Caco-2 (cell line): ENCODE results near the gene MKRN1. TPM values are rescaled to one million over a fixed set of nuclear protein-coding genes. Genes with fewer than 3 reads are reported as not detected.

ENCODE experiments used
- BruUV-seq: library from RNA; stranded (reverse); fragments of 400-500 nt; replicated peaks from 2 replicates; lab custom pipeline; 2021; lab: Mats Ljungman, UMichigan
- CTCF ChIA-PET: fragments of 300-600 bp; sonication (Branson Sonifier 250); formaldehyde crosslinking; loops from one replicate; lab custom pipeline; 2022; ENCODE audit warnings: antibody characterized with exemption; lab: Charles Lee
- POLR2A ChIA-PET: fragments of 300-600 bp; sonication (Branson Sonifier 250); formaldehyde crosslinking; loops from one replicate; lab custom pipeline; 2022; ENCODE audit warnings: antibody characterized with exemption; lab: Charles Lee
- DNase-seq, 2 experiments: peaks; one replicate each; pipeline versions ENCODE4 v3.0.0 to v3.0.0-alpha.2; 2020 to 2022
- H3K27me3 ChIP-seq: replicated peaks from 2 replicates; pipeline ENCODE4 v1.6.0; 2011; ENCODE audit warnings: low read length; ENCODE audit not compliant: control insufficient read depth, insufficient read depth
- H3K36me3 ChIP-seq: 2 replicates; pipeline ENCODE4 v1.5.1; 2011; ENCODE audit warnings: low read length; ENCODE audit not compliant: control insufficient read depth, insufficient read depth
- H3K4me1 ChIP-seq: fragments of 250-450 bp; sonication (Bioruptor Pico); 2 replicates; pipeline ENCODE4 v1.5.1; 2020; ENCODE audit warnings: mild to moderate bottlenecking
- H3K4me3 ChIP-seq: 2 replicates; pipeline ENCODE4 v1.5.1; 2011; ENCODE audit warnings: low read depth, mild to moderate bottlenecking, control low read depth, low read length
- H3K9me3 ChIP-seq: fragments of 250-450 bp; sonication (Bioruptor Pico); 2 replicates; pipeline ENCODE4 v1.5.1; 2020; ENCODE audit warnings: mild to moderate bottlenecking, moderate library complexity
- H3K27ac Mint-ChIP-seq: one replicate; pipeline ENCODE4 v1.8.0; 2022; ENCODE audit warnings: mixed read lengths; ENCODE audit not compliant: unreplicated experiment
- H3K27me3 Mint-ChIP-seq: one replicate; pipeline ENCODE4 v1.8.0; 2022; ENCODE audit warnings: mixed read lengths; ENCODE audit not compliant: insufficient read depth, unreplicated experiment
- H3K36me3 Mint-ChIP-seq: one replicate; pipeline ENCODE4 v1.8.0; 2022; ENCODE audit warnings: mild to moderate bottlenecking, mixed read lengths; ENCODE audit not compliant: insufficient read depth, unreplicated experiment
- H3K4me1 Mint-ChIP-seq: one replicate; pipeline ENCODE4 v1.8.0; 2022; ENCODE audit warnings: low read depth, mixed read lengths; ENCODE audit not compliant: unreplicated experiment
- H3K4me3 Mint-ChIP-seq: one replicate; pipeline ENCODE4 v1.8.0; 2022; ENCODE audit warnings: mild to moderate bottlenecking, moderate library complexity, mixed read lengths; ENCODE audit not compliant: unreplicated experiment
- H3K9me3 Mint-ChIP-seq: one replicate; pipeline ENCODE4 v1.8.0; 2022; ENCODE audit warnings: mixed read lengths; ENCODE audit not compliant: unreplicated experiment
- intact Hi-C: fragments of 100-400 bp; cut with micrococcal nuclease; formaldehyde crosslinking; loops from one replicate; pipeline ENCODE4 v1.10.0; 2022; ENCODE audit not compliant: unreplicated experiment
- total RNA-seq: library from RNA; stranded (reverse); gene quantifications from 2 replicates; pipeline ENCODE4 v1.2.3, GENCODE V29; 2022
- TF ChIP-seq, protein P1 (sequence below), 2 experiments: fragments of 200-600 bp in 1 of 2; IDR thresholded peaks; 1 replicate in 1 of 2; 2 replicates in 1 of 2; pipeline versions ENCODE4 v1.5.1 to v1.8.0; 2011 to 2022; ENCODE audit warnings: antibody characterized with exemption in 1 of 2, control low read depth in 1 of 2, inconsistent platforms in 1 of 2, low read depth in 1 of 2, low read length in 1 of 2, mild to moderate bottlenecking in 1 of 2, moderate library complexity in 1 of 2; ENCODE audit not compliant: insufficient read depth in 1 of 2, severe bottlenecking in 1 of 2, unreplicated experiment in 1 of 2

Gene MKRN1
- total RNA-seq, 1 experiment from 2014 or later = 73.0 TPM

DNA sequence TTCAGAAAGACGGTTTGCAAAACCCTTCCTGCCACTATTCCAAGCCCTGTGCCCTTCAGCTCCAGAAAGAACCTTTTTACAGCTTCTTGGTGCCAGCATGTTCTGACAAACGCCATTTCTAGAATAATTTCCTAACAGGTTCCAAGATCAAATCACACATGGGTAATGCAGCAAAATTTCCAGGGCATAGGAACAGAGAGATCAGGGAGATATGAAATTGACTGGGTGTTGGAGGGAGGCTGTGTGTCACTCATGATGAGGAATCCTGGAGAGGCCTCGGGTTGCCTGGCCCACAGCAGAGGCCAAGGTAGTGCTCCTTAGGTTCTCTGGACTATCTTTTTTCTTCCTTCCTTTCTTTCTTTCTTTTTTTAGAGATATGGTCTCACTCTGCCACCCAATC is 45.9 kb downstream of the MKRN1 start:
- no peaks in the 10 kb centered on the region for H3K4me1 Mint-ChIP-seq
- H3K36me3 ChIP-seq = no peaks in the 10 kb centered on the region
- ChIA-PET POLR2A (no interaction called here), CTCF (interaction anchor here (0.6 kb wide), 1 partner anchor 136 kb away, joined by 4 read pairs; no protein-coding TSS in a partner anchor)
- BruUV-seq = no TSS peak
- no peak overlapping the region for H3K4me3 Mint-ChIP-seq
- H3K27me3 Mint-ChIP-seq = no peaks in the 10 kb centered on the region
- H3K4me3 ChIP-seq = no peak overlapping the region
- intact Hi-C loops = no loop called here
- no peak for DNase-seq
- no peaks in the 10 kb centered on the region for H3K36me3 Mint-ChIP-seq
- no peak overlapping the region for H3K27ac Mint-ChIP-seq
- no peaks in the 10 kb centered on the region for H3K4me1 ChIP-seq
- TF ChIP-seq, protein P1, sequence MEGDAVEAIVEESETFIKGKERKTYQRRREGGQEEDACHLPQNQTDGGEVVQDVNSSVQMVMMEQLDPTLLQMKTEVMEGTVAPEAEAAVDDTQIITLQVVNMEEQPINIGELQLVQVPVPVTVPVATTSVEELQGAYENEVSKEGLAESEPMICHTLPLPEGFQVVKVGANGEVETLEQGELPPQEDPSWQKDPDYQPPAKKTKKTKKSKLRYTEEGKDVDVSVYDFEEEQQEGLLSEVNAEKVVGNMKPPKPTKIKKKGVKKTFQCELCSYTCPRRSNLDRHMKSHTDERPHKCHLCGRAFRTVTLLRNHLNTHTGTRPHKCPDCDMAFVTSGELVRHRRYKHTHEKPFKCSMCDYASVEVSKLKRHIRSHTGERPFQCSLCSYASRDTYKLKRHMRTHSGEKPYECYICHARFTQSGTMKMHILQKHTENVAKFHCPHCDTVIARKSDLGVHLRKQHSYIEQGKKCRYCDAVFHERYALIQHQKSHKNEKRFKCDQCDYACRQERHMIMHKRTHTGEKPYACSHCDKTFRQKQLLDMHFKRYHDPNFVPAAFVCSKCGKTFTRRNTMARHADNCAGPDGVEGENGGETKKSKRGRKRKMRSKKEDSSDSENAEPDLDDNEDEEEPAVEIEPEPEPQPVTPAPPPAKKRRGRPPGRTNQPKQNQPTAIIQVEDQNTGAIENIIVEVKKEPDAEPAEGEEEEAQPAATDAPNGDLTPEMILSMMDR (IDR thresholded peaks at IDR 0.05; ENCODE audit: insufficient read depth in 1 of 2, low read depth in 1 of 2, low read length in 1 of 2, severe bottlenecking in 1 of 2, unreplicated experiment in 1 of 2) = no peak
- no peaks in the 10 kb centered on the region for H3K9me3 ChIP-seq
- no peaks in the 10 kb centered on the region for H3K27me3 ChIP-seq
- H3K9me3 Mint-ChIP-seq = no peaks in the 10 kb centered on the region

DNA sequence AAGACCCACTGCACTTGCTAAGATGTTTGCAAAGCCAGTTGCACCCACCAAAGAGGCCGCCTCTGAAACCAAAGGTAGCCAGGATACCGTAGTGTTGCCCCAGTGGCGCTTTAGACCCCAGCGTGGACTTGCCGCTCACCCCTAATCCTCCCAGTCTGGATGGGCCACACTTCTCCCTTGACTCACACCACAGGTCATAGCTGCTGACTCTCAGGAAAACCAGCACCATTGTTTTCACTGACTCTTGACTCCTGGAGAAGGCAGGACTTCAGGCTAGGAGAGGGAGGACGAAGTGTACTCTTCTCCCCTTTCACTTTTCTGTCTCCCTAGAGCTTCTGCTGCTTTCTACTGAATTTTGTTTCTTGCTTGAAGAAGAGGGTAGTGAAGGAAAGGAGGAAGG is 53.2 kb downstream of the MKRN1 start:
- Histone ChIP-seq H3K36me3 (no peaks in the 10 kb centered on the region), H3K4me1 (no peaks in the 10 kb centered on the region), H3K4me3 (no peak overlapping the region), H3K27me3 (no peaks in the 10 kb centered on the region), H3K9me3 (no peaks in the 10 kb centered on the region)
- Mint-ChIP-seq H3K27ac (no peak overlapping the region), H3K9me3 (no peaks in the 10 kb centered on the region), H3K4me1 (no peaks in the 10 kb centered on the region), H3K4me3 (no peak overlapping the region), H3K36me3 (no peaks in the 10 kb centered on the region), H3K27me3 (no peaks in the 10 kb centered on the region)
- ChIA-PET CTCF (no interaction called here), POLR2A (no interaction called here)
- TF ChIP-seq, protein P1 (IDR thresholded peaks at IDR 0.05; ENCODE audit: insufficient read depth in 1 of 2, low read depth in 1 of 2, low read length in 1 of 2, severe bottlenecking in 1 of 2, unreplicated experiment in 1 of 2) = no peak
- no peak for DNase-seq
- no TSS peak for BruUV-seq
- intact Hi-C loops = no loop called here

DNA sequence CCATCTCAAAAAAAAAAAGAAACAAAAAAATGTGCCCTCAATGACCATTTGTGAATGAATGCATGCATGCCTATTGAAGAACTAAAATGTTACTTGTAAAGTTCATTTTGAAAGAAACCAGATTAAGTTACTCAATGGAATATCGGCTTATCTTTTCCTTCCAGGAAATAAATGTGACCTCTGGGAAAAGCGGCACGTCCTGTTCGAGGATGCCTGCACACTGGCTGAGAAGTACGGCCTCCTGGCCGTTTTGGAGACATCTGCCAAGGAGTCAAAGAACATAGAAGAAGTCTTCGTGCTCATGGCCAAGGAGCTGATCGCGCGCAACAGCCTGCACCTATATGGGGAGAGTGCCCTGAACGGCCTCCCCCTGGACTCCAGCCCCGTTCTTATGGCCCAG is 53.6 kb downstream of the MKRN1 start:
- Histone ChIP-seq H3K4me3 (no peak overlapping the region), H3K27me3 (no peaks in the 10 kb centered on the region), H3K9me3 (no peaks in the 10 kb centered on the region), H3K4me1 (no peaks in the 10 kb centered on the region), H3K36me3 (no peaks in the 10 kb centered on the region)
- Mint-ChIP-seq H3K4me1 (no peaks in the 10 kb centered on the region), H3K27me3 (no peaks in the 10 kb centered on the region), H3K9me3 (no peaks in the 10 kb centered on the region), H3K4me3 (no peak overlapping the region), H3K27ac (no peak overlapping the region), H3K36me3 (no peaks in the 10 kb centered on the region)
- no peak for DNase-seq
- POLR2A ChIA-PET = no interaction called here
- CTCF ChIA-PET = no interaction called here
- TF ChIP-seq, protein P1 (IDR thresholded peaks at IDR 0.05; ENCODE audit: insufficient read depth in 1 of 2, low read depth in 1 of 2, low read length in 1 of 2, severe bottlenecking in 1 of 2, unreplicated experiment in 1 of 2) = no peak
- intact Hi-C loops = no loop called here
- BruUV-seq = no TSS peak
